SIG-M5 treated with dmso at 0.1 percent for 504 hours (cell line): Measurements from ENCODE around the gene SPTBN2.

Experiments
- DNase-seq: peaks from one replicate; lab custom pipeline; 2025; ENCODE audit not compliant: unreplicated experiment; lab: John Stamatoyannopoulos, UW

The SPTBN2 gene

GRCh38 chr11:66686100-66686785 is 42.8 kb downstream of the SPTBN2 start:
- DNase-seq = no peak

DNA sequence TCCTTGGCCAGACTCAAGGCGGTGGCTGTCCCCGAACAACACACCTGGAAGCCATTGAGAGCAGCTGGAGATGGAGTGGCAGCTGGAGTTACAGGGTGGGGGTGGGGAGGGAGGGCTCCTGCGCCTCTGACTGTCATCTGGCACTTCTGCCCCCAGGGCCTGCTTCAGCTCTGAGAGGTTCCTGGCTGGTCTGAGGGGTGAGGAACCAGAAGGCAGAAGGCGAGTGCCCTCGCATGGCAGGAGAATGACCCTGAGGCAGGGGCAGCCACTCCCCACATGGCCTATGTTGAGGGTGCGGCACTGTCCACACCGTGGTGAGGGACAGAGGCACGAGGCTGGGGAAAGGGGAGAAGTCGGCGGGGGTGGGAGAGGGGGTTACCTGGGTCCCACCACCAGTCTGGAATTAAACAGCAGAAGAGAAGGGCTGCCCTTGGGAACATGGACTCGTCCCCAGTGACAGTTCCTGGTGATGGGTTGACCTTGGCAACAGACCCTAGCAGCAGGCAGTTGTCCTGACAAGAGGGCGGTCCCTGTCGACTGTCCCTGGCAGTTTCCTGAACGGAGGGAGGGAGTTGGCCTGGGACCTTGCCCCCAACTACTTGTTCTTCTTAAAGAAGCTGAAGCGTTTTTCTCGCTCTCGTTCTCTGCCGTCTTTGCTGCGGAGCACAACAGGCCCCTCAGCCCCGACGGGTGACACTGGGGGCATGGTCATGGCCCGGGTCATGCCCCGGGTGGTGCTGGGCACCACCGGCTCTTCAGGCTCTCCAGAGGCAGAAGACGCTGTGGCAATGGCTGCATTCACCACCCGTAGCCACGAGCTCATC is 43.5 kb downstream of the SPTBN2 start:
- no peak for DNase-seq

DNA sequence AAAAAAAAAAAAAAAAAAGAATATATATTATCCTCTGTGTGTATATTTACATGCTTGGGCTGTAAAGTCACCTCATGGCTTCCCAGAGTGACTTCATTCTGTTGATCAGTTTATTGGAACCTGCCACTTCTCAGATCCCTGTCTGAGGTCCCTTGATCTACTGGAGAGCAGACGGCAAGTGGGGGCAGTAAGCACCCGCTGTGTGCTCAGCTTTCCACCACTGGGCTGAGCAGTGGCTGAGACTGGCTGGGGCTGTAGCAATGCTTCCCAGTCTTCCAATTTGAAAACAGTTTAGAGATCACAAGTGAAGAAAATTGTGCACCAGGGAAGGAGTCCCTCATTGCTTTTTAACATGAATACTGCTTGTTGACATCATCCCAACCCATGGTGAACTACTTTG is 44.4 kb downstream of the SPTBN2 start:
- no peak for DNase-seq

GRCh38 chr11:66683877-66684276 is 45.1 kb downstream of the SPTBN2 start:
- no peak for DNase-seq

GRCh38 chr11:66680966-66681645 is 47.9 kb downstream of the SPTBN2 start:
- DNase-seq = no peak

- peak; percentile 90 for DNase-seq
Observed at GRCh38 chr11:66677599-66678375, 51.2 kb downstream of the SPTBN2 start, which contains the start of gene RBM4B. Gene RBM4B (minus strand): TSS chr11:66677887. CDS start chr11:66677079, 808 bp downstream.

DNA sequence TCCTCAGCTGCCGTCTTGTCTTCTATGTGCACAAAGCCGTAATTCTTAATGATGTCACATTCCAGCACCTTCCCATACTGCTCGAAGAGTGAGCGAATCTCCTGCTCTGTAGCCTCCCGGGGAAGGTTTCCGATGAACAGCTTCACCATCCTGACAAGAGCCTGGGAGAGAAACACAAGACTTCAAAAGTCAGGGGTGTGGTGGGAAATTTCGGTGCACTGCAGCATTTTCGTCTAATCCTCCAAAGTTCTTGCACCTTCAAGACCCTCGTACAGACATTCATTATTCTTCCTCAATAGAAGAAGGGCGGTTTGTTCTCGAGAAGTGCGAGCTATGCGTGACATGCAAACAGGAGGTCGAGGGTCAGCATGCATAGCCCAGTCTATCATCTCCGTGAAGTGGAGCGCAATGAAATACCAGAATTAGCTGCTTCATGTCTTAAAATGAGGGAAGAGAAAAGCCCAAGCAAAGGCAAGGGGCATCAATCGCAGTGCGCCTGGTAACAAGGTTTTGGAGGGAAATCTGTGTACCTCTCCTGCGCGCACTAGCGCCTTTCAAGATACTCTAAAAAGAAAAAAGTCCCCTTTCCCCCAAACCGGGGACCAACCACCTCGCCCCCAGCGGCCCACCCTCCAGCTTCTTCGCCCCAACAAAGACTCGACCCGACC is 52.0 kb downstream of the SPTBN2 start:
- DNase-seq = no peak

GRCh38 chr11:66676282-66676919 is 52.6 kb downstream of the SPTBN2 start:
- peak; percentile 27 for DNase-seq

DNA sequence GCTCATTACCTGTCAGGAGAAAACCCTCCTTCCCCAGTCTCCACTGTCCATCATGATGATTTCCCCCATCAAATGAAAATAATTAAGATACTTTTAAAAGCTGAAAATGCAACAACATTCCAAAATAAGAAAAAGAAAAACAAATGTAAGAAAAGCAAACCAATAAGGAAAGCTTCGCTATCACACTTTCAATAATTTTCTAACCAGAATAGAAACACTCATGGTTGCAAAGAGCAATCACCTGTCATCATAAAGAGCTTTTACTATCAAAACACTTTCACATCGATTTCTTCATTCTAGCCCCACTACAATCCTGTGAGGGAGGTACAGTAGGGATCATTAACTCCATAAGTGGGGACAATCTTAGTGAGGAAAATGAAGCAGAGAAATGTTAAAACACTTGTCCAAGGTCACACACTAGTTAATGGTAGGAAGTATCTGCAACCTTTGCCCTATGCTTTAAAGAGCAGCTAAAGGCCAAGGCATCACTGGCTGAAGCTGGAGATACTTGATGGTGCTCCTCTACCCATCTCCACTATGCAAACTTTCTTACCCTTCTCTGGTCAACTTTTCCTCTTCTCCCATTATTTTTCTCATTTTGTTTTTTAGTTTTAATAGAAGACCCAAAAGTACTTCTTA is 53.9 kb downstream of the SPTBN2 start:
- no peak for DNase-seq

DNA sequence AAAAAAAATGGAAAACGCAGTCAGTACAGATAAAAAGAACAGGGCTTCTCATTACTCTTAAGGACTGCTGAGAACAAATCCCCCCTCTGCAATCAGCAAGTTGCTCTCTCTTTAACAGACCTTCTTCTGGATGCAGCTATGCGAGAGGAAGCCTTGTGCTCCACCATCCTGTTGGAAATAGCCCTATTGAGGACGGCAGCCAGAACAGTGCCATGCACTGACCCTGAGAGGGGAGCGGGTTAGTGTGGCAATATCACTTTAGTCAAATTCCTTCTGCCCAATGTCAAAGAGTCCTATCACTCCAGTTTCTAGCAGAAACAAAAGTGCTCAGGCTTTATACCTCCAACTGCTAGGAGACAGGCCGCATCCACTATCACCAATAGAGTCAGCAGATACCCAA is 58.2 kb downstream of the SPTBN2 start:
- no peak for DNase-seq

GRCh38 chr11:66665369-66665768 is 63.6 kb downstream of the SPTBN2 start:
- no peak for DNase-seq

- no peak for DNase-seq
Observed at GRCh38 chr11:66663741-66664296, 65.2 kb downstream of the SPTBN2 start.

- peak; percentile 49 for DNase-seq
Observed at GRCh38 chr11:66659763-66660162, 69.3 kb downstream of the SPTBN2 start.

- DNase-seq = no peak
Observed at GRCh38 chr11:66653123-66653522, 75.9 kb downstream of the SPTBN2 start.

DNA sequence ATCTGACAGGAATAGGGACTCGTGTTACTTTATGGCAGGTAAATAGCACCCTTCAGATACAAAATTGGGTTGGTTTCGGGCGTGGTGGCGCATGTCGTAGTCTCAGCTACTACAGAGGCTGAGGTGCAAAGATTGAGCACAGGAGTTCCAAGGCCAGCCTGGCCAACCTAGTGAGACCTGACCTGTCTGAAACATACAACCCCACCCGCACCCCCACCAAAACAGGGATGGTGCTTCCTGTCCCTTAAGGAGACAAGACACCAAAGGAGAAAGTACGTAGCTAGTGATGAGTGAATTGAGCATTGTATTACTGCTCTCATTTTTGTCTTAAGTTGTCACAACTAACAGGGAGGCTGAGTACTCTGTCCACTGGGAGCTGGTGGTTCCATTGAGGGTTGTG is 76.4 kb downstream of the SPTBN2 start:
- DNase-seq = no peak

DNA sequence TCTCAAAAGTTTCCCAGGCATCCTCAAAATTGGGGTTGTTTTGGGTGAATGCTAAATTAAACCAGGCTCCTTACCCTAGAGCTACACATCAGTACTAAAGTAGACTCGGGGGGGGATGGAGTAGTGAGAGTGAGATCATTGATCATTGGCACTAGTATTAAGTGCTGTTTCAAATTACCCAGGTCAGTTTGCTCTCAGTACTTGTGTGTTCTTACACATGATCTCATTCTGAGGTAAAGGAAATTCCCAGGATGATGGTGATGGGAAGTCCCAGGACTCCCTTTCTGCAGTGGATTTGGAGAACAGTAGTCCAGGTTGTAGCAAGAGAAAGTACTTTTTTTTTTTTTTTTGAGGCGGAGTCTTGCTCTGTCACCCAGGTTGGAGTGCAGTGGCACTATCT is 78.0 kb downstream of the SPTBN2 start:
- DNase-seq = no peak

- DNase-seq = no peak
Observed at GRCh38 chr11:66649903-66650302, 79.1 kb downstream of the SPTBN2 start.

DNA sequence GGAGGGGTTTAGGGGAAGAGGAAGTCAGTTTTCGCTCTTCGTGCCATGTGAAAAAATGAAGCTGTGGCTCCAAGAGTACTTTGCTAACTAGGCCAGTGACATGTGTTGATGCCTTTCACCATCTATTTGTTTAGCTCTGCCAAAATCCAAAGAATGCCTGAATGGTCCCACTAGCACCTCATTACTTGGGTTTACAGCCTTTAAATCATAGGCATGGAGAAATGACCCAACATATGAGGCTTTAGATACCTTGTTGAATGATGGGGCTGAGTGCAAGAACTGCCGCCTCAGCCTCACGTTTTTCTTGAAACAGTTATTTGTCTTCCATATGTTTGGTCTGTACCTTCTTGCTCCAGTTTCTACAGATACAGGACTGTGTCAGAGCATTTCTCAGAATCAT is 82.2 kb downstream of the SPTBN2 start:
- DNase-seq = no peak

GRCh38 chr11:66643745-66644437 is 85.1 kb downstream of the SPTBN2 start:
- no peak for DNase-seq
